ENCODE data around the gene ZNF189.
"Not testable (repeated sequence)": the region's sequence is repeated elsewhere in the genome, so short reads cannot be mapped to it uniquely, and the experiment has no call there.

ZNF189 gene

GRCh38 chr9:101376111-101376848 lies 22.4 kb upstream of the ZNF189 start:
- no peak for DNase-seq (ENCODE audit: low read depth in 3 of 3, low spot score in 1 of 3)

DNA sequence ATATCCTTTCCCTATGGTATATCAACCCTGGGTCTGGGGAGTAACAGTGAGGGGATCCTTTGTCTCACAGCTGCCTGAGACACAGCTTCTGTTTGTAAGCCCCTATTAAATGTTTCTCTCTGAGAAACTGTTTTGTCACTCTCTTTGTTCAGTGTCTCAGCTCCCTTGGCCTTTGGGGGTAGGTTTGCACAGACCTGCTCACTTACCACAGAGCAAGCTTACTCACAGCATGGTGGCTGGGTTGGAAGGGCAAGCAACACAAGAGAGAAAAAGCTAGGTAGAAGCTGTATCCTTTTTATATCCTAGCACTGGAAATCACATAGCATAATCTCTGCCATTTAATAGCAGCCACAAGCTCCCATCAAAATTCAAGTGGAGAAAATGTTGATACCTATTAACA lies 18.4 kb upstream of the ZNF189 start:
- no peak for DNase-seq (ENCODE audit: low read depth in 3 of 3, low spot score in 1 of 3)

DNA sequence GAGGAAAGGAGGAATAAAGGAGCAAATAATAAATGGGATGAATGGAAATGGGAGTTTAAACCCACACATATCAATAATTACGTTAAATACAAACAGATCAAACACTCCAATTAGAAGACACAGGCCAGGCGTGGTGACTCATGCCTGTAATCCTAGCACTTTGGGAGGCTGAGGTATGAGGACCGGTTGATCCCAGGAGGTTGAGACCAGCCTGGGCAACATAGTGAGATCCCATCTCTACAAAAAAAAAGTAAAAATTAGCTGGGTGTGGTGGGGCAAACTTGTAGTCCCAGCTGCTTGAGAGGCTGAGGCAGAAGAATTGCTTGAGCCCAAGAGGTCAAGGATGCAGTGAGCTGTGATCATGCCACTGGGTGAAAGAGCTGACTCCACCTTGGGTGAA lies 17.5 kb upstream of the ZNF189 start:
- DNase-seq (ENCODE audit: low read depth in 3 of 3, low spot score in 1 of 3) = no peak

- DNase-seq (ENCODE audit: low read depth in 3 of 3, low spot score in 1 of 3) = no peak
Measured at GRCh38 chr9:101381833-101382342, 16.8 kb upstream of the ZNF189 start.

DNA sequence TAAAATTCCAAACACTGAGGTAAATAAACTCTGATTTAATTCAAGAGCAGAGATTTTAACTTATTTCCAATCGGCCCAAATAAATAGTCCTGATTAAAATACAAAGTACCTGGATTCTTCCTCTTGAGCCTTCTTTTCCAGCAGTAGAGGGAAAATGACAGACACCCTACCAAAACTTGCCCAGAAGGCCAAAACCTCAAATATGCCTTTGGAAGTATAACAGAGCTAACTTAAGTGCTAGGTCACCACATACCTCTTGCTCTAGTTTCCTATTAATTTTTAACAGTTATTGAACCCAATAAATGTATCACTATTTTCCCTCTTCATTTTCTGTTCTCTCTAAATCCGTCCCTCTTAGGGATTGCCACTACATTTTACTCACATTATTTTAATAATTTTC lies 15.3 kb upstream of the ZNF189 start:
- no peak for DNase-seq (ENCODE audit: low read depth in 3 of 3, low spot score in 1 of 3)

GRCh38 chr9:101384873-101385536 lies 13.6 kb upstream of the ZNF189 start, which contains the start of gene BAAT:
Gene BAAT, minus strand, starts transcription at chr9:101385006. Its CDS starts 13,602 bp downstream, at chr9:101371404.
- DNase-seq (ENCODE audit: low read depth in 3 of 3, low spot score in 1 of 3) = not testable (repeated sequence)

DNA sequence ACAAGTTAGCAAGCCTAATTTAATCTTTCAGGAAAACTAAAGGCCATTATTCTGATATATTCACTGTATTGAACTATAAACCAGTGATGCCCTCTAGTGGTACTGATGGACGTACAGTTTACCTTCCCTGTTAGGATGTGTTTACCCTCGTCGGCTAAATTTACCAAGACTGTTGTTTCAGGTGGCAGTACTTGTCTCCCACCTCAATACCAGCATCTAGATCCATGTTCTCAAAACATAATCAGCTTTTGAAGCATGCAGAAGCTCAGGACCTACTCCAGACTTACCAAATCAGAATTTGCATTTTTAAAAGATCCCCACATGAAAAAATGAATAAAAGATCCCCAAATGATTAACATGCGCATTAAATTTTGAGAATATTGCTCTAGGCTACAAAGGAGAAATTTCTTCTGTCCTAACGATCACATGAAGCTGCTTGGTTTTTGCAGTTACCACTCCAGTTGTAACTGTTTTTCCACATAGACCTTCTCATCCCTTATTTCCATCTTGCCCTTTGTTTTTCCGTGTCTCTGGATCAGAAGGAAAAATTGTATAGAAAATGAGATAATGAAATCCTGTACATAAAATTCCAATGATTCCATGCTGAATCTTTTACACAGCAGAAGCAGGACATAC lies 10.7 kb upstream of the ZNF189 start:
- DNase-seq (ENCODE audit: low read depth in 3 of 3, low spot score in 1 of 3) = no peak

GRCh38 chr9:101388507-101388993 lies 10.1 kb upstream of the ZNF189 start:
- DNase-seq (ENCODE audit: low read depth in 3 of 3, low spot score in 1 of 3) = no peak

DNA sequence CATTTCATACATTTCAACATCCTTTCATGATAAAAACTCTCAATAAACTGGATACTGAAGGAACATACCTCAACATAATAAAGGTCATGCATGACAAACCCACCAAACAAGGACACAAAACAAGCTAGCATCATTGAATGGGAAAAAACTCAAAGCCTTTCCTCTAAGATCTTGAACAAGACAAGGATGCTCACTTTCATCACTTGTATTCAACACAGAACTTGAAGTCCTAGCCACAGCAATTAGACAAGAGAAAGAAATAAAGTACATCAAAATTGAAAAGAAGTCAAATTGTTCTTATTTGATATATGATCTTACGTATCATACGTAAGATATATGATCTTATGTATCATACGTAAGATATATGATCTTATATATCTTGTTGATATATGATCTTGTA lies 5.5 kb upstream of the ZNF189 start:
- DNase-seq (ENCODE audit: low read depth in 3 of 3, low spot score in 1 of 3) = no peak

DNA sequence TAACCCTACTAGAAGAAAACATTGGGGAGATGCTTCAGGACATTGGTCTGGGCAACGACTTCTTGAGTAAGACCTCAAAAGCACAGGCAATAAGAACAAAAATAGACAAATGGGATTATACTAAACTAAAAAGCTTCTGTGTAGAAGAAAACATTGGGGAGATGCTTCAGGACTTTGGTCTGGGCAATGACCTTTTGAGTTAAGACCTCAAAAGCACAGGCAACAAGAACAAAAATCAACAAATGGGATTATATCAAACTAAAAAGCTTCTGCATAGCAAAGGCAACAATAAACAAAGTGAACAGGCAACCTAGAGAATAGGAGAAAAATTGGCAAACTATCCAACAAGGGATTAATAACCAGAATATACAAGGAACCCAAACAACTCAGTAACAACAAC lies 4.0 kb upstream of the ZNF189 start:
- DNase-seq (ENCODE audit: low read depth in 3 of 3, low spot score in 1 of 3) = no peak

DNA sequence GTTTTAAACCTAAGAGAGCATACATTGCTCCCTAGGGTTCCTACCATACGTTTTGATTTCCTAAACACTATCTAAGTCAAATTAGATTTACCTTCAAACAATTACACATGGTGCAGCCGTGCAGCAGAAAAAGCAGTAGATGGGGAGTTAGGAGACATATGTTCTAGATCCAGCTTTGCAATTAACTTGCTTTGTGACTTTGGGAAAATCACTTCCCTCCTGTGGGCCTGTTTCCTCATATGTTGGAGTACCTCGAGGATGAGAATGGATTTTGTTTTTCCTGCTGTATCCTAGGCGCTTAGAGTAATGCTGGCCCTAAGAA lies 944 bp upstream of the ZNF189 start:
- no peak for DNase-seq (ENCODE audit: low read depth in 3 of 3, low spot score in 1 of 3)

- DNase-seq (ENCODE audit: low read depth in 3 of 3, low spot score in 1 of 3) = no peak
Measured at GRCh38 chr9:101398930-101399642, 435 bp downstream of the ZNF189 start.

GRCh38 chr9:101399643-101399970 lies 956 bp downstream of the ZNF189 start:
- no peak for DNase-seq (ENCODE audit: low read depth in 3 of 3, low spot score in 1 of 3)

DNA sequence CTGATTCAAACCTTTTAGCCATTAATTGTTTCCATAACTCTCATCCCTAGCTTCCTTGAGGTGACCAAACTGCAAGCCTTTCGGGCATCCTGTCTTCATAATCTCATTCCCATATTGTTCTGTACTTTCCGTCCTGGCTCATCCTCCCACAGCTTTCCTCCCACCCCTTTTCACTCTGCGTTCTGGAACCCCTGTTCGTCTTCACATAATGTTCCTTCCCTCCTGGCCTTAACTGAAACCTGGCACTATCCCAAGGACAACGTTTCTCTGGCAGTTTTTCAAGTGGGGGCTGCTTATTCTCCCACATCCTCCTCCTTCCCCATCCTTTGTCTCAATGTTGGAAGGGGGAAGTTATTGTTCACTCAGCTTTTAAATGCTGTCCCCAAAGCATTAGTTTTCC lies 1.5 kb downstream of the ZNF189 start:
- DNase-seq (ENCODE audit: low read depth in 3 of 3, low spot score in 1 of 3) = no peak

DNA sequence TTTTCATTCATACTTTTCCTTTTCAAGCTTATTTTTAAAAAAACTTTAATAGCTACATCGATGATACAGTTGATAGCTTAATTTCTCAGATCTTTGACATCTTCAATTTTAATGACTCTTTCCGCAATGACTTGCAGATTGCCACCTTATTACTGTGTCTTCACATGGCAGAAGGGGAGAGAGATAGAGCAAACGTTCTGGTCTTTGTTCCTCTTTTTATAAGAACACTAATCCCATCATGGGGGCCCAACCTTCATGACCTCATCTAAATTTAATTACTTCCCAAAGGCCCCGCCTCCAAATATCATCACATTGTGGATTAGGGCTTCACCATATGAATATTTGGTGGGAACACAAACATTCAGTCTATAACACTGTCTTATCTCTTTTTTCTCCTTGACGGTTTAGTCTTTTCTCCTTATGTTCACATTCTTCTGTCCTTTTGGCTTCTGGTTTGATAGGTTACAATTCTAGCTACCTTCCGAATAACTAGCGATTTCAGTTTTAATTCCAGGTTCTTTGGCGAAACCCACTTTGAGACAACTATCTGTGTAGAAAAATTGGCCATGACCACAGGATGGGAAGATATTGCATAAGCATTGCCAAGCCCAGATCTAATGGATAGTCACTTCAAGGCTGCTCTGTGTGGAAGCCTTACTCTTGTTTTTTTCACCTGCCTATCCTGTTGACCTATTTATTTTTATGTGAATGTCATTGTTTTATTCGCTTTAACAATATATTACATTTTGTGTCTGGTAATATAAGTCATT lies 5.0 kb downstream of the ZNF189 start:
- no peak for DNase-seq (ENCODE audit: low read depth in 3 of 3, low spot score in 1 of 3)

DNA sequence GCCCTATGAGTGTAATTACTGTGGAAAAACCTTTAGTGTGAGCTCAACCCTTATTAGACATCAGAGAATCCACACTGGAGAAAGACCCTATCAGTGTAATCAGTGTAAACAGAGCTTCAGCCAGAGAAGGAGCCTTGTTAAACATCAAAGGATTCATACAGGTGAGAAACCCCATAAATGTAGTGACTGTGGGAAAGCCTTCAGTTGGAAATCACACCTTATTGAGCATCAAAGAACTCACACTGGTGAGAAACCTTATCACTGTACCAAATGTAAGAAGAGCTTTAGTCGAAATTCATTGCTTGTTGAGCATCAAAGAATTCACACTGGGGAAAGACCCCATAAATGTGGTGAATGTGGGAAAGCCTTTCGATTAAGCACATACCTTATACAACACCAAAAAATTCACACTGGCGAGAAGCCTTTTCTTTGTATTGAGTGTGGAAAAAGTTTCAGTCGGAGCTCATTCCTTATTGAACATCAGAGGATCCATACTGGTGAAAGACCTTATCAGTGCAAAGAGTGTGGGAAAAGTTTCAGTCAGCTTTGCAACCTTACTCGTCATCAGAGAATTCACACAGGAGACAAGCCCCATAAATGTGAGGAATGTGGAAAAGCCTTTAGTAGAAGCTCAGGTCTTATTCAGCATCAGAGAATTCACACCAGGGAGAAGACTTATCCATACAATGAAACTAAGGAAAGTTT lies 9.9 kb downstream of the ZNF189 start:
- DNase-seq (ENCODE audit: low read depth in 3 of 3, low spot score in 1 of 3) = no peak

- no peak for DNase-seq (ENCODE audit: low read depth in 3 of 3, low spot score in 1 of 3)
Measured at GRCh38 chr9:101409079-101409477, 10.4 kb downstream of the ZNF189 start.

- DNase-seq (ENCODE audit: low read depth in 3 of 3, low spot score in 1 of 3) = no peak
Measured at GRCh38 chr9:101414839-101415238, 16.2 kb downstream of the ZNF189 start.

- no peak for DNase-seq (ENCODE audit: low read depth in 3 of 3, low spot score in 1 of 3)
Measured at GRCh38 chr9:101415578-101415977, 16.9 kb downstream of the ZNF189 start.

GRCh38 chr9:101417389-101417788 lies 18.7 kb downstream of the ZNF189 start:
- no peak for DNase-seq (ENCODE audit: low read depth in 3 of 3, low spot score in 1 of 3)
